SW480 (cell line): ENCODE results near the gene AP3B1.
"Not testable (repeated sequence)": the region's sequence is repeated elsewhere in the genome, so short reads cannot be mapped to it uniquely, and the experiment has no call there.

ENCODE experiments used
- DNase-seq: peaks from one replicate; pipeline ENCODE4 v3.0.0-alpha.2; 2016; ENCODE audit warnings: low spot score

Gene AP3B1

GRCh38 chr5:78151594-78152271, 142.8 kb downstream of the AP3B1 start:
- DNase-seq, result no peak

DNA sequence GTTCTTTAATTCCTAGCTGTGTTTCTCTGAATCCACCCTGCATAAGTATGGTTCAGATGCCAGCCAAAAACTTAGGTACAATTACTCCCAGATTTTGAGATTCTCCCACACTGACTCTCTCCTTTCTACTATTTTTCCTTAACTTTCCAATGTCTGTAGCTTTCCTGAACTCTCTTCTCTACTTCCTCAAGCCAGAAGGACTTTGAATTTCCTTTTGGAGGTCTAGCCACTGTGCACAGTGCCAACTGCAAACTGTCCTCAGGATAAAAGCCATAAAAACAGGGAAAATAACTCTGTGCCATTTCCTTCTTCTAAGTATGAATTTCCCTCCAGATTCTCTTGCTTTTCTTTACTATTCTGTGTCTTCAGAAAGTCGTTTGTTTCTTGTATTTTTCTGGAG, 157.2 kb downstream of the AP3B1 start:
- DNase-seq, result no peak

DNA sequence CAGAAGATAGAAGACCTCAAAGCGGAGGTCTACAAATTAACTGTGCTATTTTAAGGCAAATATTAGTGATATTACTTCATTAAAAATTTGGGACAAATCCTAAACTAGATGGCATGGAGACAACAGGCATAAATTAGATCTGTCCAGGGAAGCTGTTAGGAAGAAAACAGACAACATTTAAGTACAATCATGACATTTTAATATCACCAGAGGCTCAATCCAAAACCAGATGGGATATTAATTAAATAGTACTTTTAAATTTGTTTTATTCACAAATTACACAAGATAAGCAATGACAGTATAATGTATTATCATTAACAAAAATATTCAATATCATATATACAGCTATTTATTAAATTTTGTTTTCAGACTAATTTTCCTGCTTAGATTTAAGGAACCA, 161.1 kb downstream of the AP3B1 start:
- DNase-seq, result no peak

DNA sequence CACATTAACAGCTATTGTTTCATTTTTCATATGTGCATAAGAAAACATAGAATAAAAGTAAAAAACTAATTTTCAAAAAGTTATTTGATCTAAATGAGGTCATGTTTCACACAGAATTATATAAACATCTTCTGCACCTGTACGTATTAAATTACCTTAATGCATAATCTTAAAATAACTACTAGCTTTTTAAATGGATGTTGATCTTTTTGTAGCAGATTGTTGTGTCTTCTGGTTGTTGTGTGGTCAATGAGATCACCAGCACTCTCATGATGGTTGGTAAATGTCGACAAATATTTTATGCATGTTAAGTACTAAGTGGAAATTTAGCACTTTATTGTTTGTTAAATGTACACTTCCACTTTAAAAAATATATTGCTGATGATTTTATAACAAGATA, 162.0 kb downstream of the AP3B1 start:
- no peak for DNase-seq

DNA sequence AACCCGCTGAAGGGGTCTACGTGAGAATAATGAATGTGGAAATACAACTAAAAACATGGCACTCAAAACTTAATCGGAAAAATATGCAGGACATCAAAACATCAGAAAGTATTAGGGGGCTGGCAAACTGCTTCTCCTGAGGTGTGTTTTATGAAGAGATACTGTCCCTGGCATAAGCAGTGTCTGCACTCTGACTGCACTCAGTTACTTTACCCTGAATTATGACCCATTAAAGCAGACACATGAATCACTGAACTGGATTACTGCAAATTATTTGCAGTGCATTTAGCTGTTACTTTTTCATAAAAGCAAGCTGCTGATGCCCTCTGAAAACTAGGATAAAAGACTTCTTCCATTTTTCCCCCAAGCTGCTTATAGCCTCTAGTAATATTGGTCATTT, 164.9 kb downstream of the AP3B1 start:
- no peak for DNase-seq

GRCh38 chr5:78127875-78128274, 166.6 kb downstream of the AP3B1 start:
- no peak for DNase-seq

GRCh38 chr5:78126536-78126935, 168.0 kb downstream of the AP3B1 start:
- DNase-seq, result no peak

DNA sequence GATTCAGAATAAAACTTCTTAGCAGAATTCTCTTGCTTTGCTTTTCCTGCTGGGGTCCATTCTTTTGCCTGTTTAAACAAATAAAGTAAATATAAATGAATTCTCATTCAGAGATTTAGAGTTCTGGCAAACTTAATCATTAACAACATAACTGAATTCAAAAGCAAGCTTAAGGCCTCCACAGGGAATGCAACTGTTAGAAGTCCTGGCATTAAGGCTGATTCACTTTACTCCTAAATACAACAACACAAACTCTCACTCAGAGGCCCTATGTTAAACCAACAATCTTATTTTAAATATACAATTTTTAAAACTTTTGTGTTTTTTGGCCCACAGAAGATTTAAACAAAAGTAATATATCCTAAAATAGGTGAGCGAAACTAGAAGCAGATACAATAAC, 178.3 kb downstream of the AP3B1 start:
- DNase-seq, result no peak

- DNase-seq, result no peak
Measured at GRCh38 chr5:78113689-78114264, 180.7 kb downstream of the AP3B1 start.

GRCh38 chr5:78112931-78113330, 181.6 kb downstream of the AP3B1 start:
- no peak for DNase-seq

DNA sequence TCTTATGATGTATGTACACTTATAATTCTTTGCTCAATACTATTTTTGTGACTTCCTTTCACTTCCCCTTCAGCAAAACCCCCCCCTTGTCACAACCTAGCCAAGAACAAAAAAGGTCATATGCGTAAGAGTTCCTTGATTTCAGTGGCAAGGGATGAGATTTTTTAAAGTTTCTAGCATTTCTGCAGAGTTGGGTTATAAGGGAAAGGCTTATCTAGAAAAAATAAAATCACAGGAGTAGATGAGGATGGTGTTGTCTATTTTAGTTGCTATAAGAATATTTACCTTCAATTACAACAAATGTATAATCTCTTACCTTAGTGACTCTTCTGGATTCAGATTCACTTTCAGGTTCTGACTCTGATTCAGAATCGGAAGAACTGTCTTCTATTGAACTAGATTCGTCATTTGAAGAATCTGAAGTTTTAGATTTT, 184.6 kb downstream of the AP3B1 start:
- DNase-seq, result no peak

DNA sequence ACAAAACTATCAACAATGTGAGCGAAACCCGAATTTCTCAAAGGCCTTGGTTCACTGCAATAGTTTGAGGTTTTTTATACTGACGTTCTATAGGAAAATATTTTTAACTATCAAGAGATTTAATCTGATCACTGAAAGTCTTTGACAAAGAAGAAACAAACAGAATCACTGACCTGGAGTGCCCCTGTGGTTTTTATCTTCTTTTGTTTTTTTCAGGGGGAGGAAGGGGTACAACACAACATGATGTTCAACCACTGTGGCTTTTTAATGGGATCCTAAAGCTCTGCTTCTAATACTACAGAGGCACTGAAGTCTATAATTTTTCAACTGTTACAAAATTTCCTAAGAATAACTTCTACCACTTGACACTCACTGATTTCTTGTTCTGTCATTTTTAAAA, 185.9 kb downstream of the AP3B1 start:
- DNase-seq, result no peak

DNA sequence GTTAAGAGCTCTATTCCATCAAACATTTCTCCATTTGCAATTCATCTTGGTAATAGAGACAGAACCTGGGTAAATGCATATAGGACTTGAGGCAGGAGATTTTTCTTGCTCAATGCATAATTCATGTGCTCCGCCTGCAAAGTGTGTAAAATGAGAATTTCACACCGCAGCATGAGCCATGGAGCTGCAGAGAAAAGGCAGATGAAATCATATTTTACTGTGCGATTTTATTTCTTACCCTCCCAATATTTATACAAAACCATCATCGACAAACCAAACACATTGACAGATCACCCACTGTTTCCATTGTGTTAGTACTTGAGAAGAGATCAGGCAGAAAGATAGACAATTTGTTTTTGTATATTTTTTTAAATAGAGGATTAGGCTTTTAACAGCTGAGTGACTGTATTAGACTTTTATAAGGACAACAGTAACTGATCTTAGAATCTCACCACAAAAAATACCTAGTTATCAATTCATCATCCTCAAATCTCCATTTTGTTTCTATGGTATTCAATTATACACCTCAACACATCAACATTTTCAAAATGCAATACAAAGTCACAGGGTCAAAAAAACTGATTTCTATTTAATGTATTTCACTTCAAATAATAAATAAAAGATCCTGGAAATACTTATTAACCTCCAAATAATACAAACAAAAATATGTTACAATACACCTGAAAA, 191.1 kb downstream of the AP3B1 start:
- no peak for DNase-seq

DNA sequence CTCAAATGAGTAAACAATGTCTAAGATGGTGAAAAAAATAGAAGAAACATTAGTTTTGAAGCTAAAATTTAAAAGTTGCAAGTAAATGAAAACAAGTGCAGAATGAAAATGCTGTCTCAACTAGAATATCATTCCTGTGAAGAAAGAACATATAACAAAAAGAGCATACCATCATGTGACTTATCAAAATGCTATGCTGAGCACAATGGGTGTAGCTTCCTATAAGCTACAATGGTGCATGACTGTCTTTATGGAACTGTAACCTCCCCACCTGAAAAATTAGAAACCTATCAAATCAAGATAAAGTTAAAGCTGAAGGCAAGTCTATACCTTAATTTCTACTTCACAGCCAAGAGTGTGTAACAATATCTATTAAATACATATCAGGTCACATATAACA, 192.0 kb downstream of the AP3B1 start:
- DNase-seq, result no peak

- DNase-seq, result no peak
Measured at GRCh38 chr5:78095125-78095524, 199.4 kb downstream of the AP3B1 start.

GRCh38 chr5:78090002-78090401, 204.5 kb downstream of the AP3B1 start:
- DNase-seq, result no peak

GRCh38 chr5:78078858-78079257, 215.6 kb downstream of the AP3B1 start:
- no peak for DNase-seq

DNA sequence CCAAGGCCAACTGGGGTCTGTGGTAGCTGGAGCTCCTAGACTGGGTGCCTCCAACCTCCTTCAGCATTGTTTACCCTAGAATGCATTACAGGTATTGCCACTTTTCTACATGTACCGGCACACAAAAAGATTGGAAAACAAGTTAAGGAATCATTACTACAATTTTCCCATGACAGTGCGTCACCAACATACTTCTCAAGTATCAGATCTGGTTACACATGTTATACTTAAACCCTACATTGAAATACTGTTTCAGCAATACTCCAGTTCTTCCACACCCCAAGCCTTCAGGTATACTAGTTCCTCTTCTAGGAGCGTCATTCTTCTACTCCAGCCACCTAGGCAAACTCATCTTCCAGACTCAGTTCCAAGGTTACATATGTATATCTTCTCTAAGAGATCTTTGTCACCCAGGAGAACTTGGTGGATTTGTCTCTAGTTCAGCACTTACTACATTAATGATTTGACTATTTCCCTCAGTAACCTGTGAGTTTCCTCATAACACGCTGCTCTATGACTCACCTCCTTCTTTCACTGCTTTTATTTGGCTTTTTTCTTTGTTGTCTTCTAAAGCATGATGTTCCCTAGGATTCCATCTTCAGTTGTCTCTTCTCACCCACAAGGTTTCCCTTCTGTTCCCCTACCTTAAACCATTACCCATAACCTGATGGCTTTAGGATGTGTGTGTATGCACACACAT, 217.0 kb downstream of the AP3B1 start:
- no peak for DNase-seq

- DNase-seq, result no peak
Measured at GRCh38 chr5:78076351-78076750, 218.1 kb downstream of the AP3B1 start.

GRCh38 chr5:78075301-78075700, 219.2 kb downstream of the AP3B1 start:
- DNase-seq, result no peak

DNA sequence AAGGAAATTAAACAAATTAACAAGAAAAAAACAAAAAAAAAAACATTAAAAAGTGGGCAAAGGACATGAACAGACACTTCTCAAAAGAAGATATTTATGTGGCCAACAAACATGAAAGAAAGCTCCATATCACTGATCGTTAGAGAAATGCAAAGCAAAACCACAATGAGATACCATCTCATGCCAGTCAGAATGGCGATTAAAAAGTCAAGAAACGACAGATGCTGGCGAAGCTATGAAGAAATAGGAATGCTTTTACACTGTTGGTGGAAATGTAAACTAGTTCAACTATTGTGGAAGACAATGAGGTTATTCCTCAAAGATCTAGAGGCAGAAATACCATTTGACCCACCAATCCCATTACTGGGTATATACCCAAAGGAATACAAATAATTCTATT, 223.8 kb downstream of the AP3B1 start:
- not testable (repeated sequence) for DNase-seq

- not testable (repeated sequence) for DNase-seq
Measured at GRCh38 chr5:78067581-78067980, 226.9 kb downstream of the AP3B1 start.

DNA sequence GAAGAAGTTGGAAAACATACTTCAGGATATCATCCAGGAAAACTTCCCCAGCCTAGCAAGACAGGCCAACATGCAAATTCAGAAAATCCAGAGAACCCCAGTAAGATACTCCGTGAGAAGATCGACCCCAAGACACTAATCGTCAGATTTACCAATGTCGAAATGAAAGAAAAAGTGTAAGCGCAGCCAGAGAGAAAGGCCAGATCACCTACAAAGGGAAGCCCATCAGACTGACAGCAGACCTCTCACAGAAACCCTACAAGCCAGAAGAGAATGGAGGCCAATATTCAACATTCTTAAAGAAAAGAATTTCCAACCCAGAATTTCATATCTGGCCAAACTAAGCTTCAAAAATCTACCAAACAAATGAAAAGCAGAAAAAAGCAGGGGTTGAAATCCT, 227.8 kb downstream of the AP3B1 start:
- DNase-seq, result not testable (repeated sequence)
